GM21515 (cell line): ENCODE data around the gene ARRDC5.
"Not testable (repeated sequence)": the region's sequence is repeated elsewhere in the genome, so short reads cannot be mapped to it uniquely, and the experiment has no call there.

ENCODE experiments used
- ATAC-seq: cut with Tn5 transposase; IDR thresholded peaks from one replicate; pipeline ENCODE4 v1.9.1; 2021; ENCODE audit not compliant: unreplicated experiment

ARRDC5 gene

DNA sequence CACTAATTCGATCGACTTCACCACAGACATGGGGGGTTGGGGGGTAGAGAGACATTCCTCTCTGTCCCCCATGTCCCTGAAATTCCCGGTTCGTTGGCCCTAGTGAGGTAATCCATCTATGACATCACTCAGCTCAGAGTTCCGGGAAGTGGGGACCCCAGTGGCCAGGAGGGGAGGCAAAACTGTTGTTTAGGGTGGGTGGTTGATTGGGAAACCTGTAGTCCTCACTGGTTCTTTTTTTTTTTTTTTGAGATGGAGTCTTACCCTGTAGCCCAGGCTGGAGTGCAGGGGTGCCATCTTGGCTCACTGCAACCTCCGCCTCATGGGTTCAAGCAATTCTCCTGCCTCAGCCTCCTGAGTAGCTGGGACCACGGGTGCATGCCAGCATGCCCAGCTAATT is at the start of gene ARRDC5:
ARRDC5 (minus strand) TSS at position 101 of the 400 bp plus-strand sequence; CDS start at position 30, 71 bp downstream.
- no peak for ATAC-seq

DNA sequence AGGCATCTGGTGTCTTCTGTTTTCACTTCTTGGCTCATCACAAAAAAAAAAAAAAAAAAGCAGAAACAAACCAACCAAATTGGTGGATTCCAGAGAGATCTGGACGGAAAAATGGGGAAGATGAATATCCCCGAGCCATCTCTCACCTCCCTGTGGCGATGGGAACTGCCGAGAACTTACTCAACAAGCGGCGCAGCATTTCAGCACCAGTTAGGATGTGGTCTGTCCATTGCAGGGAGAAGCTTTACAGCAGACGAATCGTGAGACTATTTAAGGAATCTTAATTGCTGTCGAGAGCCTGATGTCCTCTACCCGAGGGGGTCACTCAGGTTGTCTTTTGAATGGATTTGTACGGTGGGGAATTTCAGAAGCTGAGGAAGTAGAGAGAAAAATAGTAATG is 49.0 kb upstream of the ARRDC5 start:
- no peak for ATAC-seq

DNA sequence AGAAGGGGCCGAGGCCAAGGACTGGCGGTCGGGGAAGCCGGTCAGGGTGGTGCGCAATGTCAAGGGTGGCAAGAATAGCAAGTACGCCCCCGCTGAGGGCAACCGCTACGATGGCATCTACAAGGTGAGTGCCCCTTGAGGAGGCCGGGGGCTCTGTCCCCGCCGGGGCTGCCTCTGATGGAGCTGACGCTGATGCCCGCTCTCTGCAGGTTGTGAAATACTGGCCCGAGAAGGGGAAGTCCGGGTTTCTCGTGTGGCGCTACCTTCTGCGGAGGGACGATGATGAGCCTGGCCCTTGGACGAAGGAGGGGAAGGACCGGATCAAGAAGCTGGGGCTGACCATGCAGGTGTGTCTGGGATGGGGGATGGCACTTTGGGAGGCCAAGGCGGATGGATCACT is 48.0 kb upstream of the ARRDC5 start:
- not testable (repeated sequence) for ATAC-seq

DNA sequence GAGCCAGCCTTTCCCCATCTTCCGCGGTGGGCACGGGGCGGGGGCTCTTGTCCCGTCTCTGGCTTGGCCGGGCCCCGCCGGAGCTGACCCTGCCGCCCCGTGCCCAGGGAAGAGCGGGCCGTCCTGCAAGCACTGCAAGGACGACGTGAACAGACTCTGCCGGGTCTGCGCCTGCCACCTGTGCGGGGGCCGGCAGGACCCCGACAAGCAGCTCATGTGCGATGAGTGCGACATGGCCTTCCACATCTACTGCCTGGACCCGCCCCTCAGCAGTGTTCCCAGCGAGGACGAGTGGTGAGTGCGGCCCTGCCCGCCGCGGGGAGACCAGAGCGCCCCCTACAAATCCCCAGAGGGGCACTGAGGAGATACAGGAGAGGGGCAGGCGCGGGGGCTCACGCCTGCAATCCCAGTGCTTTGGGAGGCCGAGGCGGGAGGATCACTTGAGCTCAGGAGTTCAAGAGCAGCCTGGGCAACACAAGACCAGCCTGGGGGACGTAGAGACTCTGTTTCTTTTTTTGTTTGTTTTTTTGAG is 39.0 kb upstream of the ARRDC5 start:
- not testable (repeated sequence) for ATAC-seq

DNA sequence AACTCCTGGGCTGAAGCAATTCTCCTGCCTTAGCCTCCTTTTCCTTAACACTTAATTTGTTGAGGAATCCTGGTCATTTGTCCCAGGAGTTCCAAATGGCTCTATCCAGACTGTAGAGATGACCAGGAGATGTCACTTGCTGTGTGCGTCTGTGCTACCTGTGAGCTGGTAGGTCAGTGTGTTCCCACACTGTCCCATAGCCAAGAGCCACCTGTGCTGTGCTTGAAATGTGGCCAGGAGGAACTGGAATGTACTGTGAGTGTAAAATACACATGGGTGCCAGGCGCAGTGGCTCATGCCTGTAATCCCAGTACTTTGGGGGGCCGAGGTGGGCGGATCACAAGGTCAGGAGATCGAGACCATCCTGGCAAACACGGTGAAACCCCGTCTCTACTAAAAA is 36.8 kb upstream of the ARRDC5 start:
- ATAC-seq: no peak

DNA sequence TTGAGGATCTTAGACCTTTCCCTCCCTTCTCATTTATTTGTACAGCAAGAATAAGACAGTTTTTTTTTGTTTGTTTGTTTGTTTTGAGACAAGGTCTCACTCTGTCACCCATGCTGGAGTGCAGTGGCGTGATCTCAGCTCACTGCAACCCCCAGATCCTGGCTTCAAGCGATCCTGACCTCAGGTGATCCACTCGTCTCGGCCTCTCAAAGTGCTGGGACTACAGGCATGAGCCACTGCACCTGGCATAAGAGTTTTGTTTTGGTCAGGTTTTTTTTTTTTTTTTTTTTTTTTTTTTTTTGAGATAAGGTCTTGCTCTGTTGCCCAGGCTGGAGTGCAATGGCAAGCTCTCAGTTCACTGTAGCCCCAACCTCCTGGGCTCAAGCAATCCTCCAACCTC is 35.8 kb upstream of the ARRDC5 start:
- not testable (repeated sequence) for ATAC-seq

DNA sequence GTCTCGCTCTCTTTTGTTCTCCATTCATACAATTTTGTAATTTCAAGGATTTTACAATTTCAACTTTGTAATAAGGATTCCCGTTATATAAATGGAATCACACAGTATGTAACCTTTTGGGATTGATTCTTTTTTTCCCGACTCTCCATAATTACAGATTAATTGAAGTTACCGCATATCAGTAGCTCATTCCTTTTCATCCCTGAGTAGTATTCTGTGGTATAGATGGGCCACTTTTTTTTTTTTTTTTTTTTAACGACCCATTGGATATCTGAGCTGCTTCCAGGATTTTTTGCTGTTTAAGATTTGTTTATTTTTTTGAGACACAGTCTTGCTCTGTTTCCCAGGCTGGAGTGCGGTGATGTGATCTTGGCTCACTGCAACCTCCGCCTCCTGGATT is 34.4 kb upstream of the ARRDC5 start:
- ATAC-seq: no peak

DNA sequence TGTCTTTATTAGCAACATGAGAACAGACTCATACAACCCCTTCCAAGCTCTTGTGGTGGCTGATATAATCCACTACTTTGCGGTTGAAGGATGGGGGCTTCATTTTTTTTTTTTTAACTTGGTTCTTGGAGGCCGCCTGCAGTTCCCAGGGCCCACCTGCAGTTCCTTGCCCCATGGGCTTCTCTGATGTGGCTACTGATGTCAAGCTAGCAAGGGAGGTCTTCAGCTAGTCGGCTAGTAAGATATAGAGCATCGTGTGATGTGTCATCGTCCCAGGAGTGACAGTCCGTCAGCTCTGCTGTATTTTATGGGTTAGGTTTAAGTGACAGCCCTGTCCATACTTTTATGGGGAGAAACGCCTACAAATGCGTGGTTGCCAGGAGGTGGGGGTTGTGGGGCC is 32.7 kb upstream of the ARRDC5 start:
- no peak for ATAC-seq

DNA sequence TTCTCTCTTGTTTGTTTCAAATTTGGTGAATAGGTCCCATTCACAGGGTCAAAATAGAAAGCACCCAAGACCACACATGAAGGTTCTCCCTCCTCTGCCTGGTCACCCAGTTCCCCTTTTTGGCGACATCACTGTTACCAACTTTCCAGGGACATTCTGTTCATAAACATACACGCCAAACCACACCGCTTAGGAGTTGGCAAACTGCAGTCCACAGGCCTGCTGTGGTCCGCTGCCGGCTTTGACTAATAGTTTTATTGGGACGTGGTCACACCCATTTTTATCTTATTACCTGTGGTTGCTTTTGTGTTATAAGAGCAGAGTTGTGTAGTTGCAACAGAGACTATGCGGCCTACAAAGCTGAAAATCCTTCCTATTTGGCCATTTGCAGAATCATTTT is 30.8 kb upstream of the ARRDC5 start:
- no peak for ATAC-seq

DNA sequence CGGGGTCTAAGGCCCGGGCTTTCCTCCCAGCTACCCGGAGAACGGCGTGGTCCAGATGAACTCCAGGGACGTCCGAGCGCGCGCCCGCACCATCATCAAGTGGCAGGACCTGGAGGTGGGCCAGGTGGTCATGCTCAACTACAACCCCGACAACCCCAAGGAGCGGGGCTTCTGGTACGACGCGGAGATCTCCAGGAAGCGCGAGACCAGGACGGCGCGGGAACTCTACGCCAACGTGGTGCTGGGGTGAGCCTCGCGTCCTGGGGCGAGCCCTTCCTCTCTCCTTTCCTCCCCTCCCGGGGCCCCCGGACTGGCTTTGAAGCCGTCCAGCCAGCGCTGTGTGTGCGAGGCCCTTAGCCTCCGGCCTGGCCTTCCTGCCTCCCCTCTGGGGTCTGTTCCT is 30.0 kb upstream of the ARRDC5 start:
- ATAC-seq: no peak

DNA sequence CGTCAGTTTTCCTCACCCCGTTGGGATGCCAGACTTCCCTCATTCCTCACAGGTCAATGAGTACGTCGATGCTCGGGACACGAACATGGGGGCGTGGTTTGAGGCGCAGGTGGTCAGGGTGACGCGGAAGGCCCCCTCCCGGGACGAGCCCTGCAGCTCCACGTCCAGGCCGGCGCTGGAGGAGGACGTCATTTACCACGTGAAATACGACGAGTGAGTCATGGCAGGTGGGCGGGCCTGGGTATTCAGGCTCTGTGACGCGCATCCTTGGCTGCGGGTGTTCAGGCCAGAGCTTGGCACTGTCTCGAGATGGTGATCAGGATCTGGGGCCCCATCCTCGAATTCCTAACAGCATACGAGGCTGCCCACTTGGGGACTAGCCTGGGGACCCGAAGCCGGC is 28.0 kb upstream of the ARRDC5 start:
- ATAC-seq: no peak

DNA sequence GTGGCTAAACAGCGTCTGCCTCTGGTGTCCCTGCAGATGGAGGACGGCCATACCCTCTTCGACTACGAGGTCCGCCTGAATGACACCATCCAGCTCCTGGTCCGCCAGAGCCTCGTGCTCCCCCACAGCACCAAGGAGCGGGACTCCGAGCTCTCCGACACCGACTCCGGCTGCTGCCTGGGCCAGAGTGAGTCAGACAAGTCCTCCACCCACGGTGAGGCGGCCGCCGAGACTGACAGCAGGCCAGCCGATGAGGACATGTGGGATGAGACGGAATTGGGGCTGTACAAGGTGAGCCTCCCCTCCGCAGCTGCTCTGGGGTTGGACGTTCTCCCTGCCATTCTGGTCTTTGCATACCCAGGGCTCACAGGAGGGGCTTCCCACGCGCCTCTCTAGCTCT is 26.5 kb upstream of the ARRDC5 start:
- no peak for ATAC-seq

DNA sequence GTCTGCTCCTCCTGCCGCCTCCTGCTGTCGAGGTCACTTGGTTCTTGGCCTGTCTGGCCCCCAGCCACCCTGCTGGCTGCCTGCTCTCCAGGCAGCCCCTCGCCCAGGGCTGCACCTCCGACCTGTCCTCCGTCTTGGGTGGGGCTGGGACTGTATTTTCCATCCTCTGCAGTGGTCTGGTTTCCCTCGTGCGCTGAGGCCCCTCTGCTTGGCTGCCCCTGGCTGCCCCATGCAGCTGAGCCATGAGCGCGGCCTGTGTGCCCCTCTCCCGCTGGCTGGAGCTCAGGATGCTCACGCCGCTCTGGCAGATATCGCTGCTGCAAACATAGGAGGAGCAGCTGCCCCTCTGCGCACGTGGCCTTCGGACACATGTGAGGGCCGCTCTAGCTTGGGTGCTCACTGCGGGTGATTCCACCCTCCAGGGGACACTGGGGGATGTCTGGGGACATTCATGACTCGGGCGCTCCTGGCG is 20.6 kb upstream of the ARRDC5 start:
- no peak for ATAC-seq

DNA sequence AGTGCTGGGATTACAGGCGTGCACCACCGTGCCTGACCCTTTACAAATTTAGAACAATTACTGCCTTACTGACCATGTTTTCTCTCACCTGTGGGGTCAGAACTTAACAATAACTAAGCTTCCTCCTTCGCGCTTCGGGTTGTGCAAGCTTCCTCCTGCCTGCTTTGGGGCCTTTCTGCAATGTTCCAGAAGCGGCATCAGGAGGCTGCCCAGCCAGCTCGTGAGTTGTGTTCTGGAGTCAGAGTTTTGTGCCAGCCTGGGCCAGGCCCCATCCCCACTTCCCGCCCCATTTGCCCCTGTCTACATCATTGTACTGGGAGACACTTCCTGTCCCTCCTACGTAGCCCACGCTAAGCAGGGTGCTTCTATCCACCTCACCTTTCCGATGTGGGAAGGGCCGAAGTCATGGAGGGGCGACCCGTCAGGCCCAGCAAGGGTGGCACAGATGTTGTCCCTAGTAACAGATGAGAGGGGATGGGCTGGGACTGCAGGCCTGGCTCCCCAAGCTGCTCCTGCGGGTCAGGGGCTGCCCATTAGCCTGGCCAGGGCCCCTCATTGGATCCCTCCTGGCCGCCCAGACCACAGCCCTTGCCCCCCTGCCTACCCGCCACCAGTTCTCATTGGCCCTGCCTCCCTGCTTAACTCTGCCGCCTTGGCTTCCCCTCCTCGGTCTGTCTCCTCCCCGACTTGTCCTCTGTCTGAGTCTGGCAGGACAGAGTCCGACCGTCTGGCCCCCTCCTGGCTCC is 20.0 kb upstream of the ARRDC5 start:
- no peak for ATAC-seq

DNA sequence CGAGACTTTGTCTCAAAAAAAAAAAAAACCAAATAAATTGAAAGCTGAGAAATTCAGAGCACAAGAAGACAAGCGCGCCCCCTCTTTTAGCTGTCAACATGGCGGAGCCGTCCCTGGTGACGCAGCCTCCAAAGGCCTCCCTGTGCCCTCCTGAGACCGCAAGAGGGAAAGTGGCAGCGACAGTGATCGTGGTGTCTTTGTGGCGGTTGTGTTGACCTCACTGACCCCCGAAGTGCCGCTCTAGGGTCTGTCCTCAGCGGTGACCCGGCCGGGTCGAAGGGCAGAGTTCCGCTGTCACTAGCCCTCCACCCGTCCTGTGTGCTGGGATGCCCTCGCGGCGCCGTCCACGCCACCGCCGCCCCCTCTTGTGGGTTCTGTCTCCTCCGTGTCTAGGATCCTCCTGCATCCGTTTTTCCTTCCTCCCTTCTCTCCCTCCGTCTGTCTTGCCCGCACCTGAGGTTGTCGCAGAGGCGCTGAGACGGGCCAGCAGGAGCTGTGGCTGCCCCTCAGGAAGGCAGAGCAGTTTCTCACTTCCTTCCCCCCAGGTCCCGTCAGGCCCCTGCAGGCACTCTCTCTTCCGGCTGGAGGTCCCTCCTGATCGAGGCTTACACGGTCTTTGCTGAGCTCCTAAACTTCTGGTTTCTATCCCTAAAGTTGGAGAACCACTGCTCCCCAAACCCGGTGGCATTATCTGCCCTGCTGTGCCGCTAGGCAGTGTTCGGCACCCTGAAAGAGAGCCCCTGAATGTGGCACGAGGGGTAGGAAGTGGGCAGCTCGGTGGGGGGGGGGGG is 13.8 kb upstream of the ARRDC5 start:
- ATAC-seq: no peak

DNA sequence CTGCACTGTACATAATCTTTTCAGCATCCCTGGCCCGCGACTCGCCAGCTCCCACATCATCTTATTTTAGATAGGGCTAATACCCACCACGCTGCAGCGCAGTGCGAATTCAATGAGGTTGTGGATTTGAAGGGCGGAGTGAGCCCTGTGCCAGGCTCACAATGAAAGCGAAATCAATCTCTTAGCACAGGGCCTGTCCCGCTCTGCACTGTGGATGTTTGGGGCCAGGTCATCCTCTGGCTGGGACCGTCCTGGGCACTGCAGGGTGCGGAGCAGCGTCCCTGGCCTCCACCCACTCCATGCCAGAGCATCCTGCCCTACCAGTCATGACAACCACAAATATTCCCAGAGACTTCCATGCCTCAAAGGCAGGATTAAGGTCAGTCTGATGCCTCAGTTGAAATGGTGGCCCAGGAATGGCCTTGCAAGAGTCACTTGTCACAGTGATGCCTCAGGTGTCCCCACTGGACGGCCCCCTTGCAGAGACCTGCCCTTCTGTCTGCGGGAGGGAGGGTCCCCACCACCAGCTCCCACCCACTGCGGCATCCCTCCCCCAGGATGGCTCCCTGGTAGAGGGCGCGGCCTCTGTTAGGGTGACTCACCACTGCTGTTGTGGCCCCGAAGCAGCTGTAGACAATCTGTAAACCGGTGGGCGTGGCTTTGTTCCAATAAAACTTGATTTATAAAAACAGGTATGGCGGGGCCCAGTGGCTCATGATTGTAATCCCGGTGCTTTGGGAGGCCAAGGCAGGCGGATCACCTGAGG is 12.2 kb upstream of the ARRDC5 start:
- ATAC-seq: no peak

DNA sequence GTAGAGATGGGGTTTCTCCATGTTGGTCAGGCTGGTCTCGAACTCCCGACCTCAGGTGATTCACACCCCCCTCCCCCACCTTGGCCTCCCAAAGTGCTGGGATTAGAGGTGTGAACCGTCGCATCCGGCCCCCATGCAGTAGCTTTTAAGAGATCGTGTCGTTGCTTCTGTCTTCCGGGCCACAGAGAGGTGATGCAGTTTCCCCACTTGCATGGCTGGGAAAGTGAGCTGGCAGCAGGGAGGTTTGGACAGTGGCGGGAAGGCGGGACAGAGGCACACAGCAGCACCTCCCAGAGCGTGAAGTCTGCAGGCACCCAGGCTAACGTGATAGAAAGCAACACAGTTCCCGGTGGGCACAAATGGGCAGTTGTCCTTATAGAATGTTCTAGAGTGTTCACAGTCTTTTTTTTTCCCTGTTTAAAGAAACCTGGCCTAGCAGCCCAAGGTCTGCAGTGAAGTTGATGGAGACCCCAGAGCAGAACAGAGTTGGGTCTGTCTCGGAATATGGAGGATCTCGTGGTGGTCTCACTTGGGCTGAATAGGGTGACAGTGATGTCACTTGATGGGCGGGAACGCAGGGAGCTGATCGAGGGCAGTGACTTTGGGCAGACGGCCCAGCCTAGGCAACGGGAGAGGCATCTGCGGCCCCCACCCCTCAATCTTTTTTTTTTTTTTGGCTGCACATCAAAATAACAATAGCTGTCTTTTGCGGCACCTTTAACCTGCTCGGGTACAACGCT is 11.5 kb upstream of the ARRDC5 start:
- no peak for ATAC-seq

DNA sequence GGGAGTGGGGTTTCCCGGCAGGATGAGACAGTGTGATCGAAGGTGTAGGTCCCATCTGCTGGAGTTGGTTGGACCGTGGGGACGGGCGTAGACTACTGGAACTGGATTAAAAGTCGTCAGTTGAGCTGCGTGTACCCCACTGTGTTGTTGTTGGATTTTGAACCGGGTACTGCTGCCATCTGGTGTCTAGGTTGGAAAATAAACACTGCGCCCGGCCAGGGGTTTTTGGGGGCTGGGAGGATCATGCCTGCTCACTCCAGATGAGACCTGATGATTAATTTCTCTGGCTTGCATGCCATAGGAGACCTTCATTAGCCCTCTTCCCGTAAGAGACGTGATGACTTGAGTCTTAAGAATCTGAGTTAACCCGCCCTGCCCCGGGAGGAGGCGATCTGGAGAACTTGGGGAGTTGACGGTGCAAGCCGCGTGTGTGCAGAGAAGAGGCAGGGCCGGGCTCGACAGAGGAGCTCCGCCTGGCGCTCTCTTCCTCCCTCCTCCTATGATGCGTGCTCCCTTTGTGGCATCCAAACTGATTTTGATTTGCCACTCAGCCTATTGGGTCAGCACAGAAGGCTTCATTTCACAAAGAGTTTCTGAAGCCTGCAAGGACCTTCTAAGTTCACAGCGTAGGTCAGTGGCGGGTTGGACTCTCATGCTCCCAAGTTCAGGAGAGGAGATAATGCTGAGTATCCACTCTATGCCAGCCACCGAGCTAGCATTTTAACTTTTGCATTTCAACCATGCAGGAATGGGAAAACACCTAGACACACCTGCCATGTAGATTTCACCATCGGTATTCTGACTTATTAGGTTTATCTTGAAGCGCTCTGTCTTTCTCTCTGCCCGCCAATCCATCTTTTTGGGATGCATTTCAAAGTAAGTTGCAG is 9.3 kb upstream of the ARRDC5 start:
- no peak for ATAC-seq

DNA sequence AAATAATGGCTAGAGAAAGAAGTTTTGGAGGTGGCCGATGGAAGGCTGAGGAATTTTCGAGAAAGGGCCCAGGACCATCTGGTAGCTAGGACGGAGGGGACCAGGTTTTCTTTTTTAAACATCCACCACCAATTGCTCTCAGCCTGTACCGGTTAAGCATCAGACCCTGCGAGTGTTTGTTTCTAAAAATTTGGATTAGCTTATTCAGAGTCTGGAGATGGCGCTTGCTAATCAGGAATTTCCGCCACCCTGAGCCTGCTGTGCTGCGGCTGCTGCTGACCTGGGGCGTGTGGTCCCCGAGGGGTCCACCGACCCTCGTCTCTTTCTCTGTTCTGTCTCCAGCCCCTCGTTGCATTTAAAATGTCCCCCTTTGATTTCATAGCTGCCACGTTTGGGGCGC is 8.6 kb upstream of the ARRDC5 start:
- no peak for ATAC-seq
